HepG2 (cell line): ENCODE data around the gene SYN1. TPM values are rescaled to one million over a fixed set of nuclear protein-coding genes. Genes with fewer than 3 reads are reported as not detected.

ENCODE experiments used
- AHR ChIP-seq: IDR thresholded peaks from 2 replicates; pipeline ENCODE4 v1.6.1; 2018; ENCODE audit warnings: missing genetic modification reagents, missing compliant biosample characterization
- ATF4 ChIP-seq, 2 experiments: fragments of 450-650 bp in 1 of 2; sonication (generic) in 1 of 2; formaldehyde crosslinking; IDR thresholded peaks; 2 replicates each; pipeline versions ENCODE4 v1.5.0 to v1.8.0; 2020 to 2022; ENCODE audit warnings: mild to moderate bottlenecking in 1 of 2, missing genetic modification reagents in 1 of 2
- GPN1 ChIP-seq: sonication (generic); formaldehyde crosslinking; IDR thresholded peaks from 2 replicates; pipeline ENCODE4 v1.5.1; 2020; ENCODE audit warnings: missing genetic modification reagents, borderline replicate concordance
- HOXA5 ChIP-seq: sonication (generic); formaldehyde crosslinking; IDR thresholded peaks from 2 replicates; pipeline ENCODE4 v1.4.0; 2020; ENCODE audit warnings: missing genetic modification reagents
- SIX4 ChIP-seq: sonication (generic); formaldehyde crosslinking; IDR thresholded peaks from 2 replicates; pipeline ENCODE4 v1.4.0; 2020; ENCODE audit warnings: missing genetic modification reagents
- SNAPC4 ChIP-seq: sonication (generic); formaldehyde crosslinking; IDR thresholded peaks from 2 replicates; pipeline ENCODE4 v1.4.0; 2020; ENCODE audit warnings: mild to moderate bottlenecking, missing genetic modification reagents
- TFE3 ChIP-seq: IDR thresholded peaks from 2 replicates; pipeline ENCODE4 v1.6.1; 2016
- THAP11 ChIP-seq: IDR thresholded peaks from 2 replicates; pipeline ENCODE4 v1.6.1; 2016; ENCODE audit warnings: missing biosample characterization, missing genetic modification reagents
- XRCC5 ChIP-seq: fragments of 200-400 bp; formaldehyde crosslinking; optimal IDR thresholded peaks from 2 replicates; pipeline ENCODE3; 2017; ENCODE audit warnings: mild to moderate bottlenecking, low read length
- ZHX1 ChIP-seq: sonication (generic); formaldehyde crosslinking; IDR thresholded peaks from 2 replicates; pipeline ENCODE4 v1.8.1; 2022; ENCODE audit warnings: low read depth, mild to moderate bottlenecking, missing genetic modification reagents
- ZNF275 ChIP-seq: sonication (generic); formaldehyde crosslinking; IDR thresholded peaks from 2 replicates; pipeline ENCODE4 v1.8.0; 2022; ENCODE audit warnings: missing genetic modification reagents, mild to moderate bottlenecking, inconsistent platforms, borderline replicate concordance
- ZNF543 ChIP-seq: sonication (generic); formaldehyde crosslinking; IDR thresholded peaks from 2 replicates; pipeline ENCODE4 v1.4.0; 2020; ENCODE audit warnings: mild to moderate bottlenecking, missing genetic modification reagents
- ZNF589 ChIP-seq: sonication (generic); formaldehyde crosslinking; conservative IDR thresholded peaks from 2 replicates; pipeline ENCODE4 v1.8.0; 2022; ENCODE audit warnings: mild to moderate bottlenecking, moderate library complexity, missing genetic modification reagents
- ZNF607 ChIP-seq: sonication (generic); formaldehyde crosslinking; IDR thresholded peaks from 2 replicates; pipeline ENCODE4 v1.5.1; 2020; ENCODE audit warnings: missing genetic modification reagents, mild to moderate bottlenecking, borderline replicate concordance
- polyA plus RNA-seq, 8 experiments: library from polyadenylated mRNA; depleted of rRNA in 3 of 8; stranded (reverse) in 7 of 8; unstranded in 1 of 8; fragments of >200 nt; fragmentation: Illumina TruSeq in 4 of 8; extraction: Trizol in 4 of 8; gene quantifications; 2 replicates each; pipeline versions ENCODE4 v1.2.1 to v1.2.3, GENCODE V29; 2011 to 2016; ENCODE audit warnings: low read depth in 4 of 8, missing spikeins in 1 of 8, mixed read lengths in 1 of 8; ENCODE audit not compliant: insufficient read depth in 1 of 8
- total RNA-seq, 5 experiments: library from RNA; depleted of rRNA; stranded (reverse); fragments of >200 nt; fragmentation: Illumina TruSeq; extraction: Trizol; gene quantifications; 2 replicates each; pipeline ENCODE4 v1.2.3, GENCODE V29; 2016; ENCODE audit warnings: low read depth in 1 of 5

The SYN1 gene
- total and polyA plus RNA-seq, 2 of the 13 experiments (the other 11 are each of a cell fraction or from before 2014, with no cell fraction given) = not detected

- no peak for TF ChIP-seq ATF4 (CRISPR knock-in tag; IDR thresholded peaks at IDR 0.05)
- TF ChIP-seq HOXA5 (CRISPR knock-in tag) = peak; percentile 84
- 0 out of 2 replicates have a peak, but pooled peaks have one; percentile 41 for TF ChIP-seq AHR (CRISPR knock-in tag)
- no peak for TF ChIP-seq SNAPC4
- peak; percentile 77; the same call in 1 of the 2 replicates for TF ChIP-seq ZNF607 (CRISPR knock-in tag)
- no peak for TF ChIP-seq SIX4 (CRISPR knock-in tag)
- no peak for TF ChIP-seq ZNF543 (CRISPR knock-in tag)
- peak; percentile 56; the same call in 1 of the 2 replicates for TF ChIP-seq THAP11 (CRISPR knock-in tag)
- no peak for TF ChIP-seq ZNF275 (CRISPR knock-in tag)
- TF ChIP-seq GPN1 (CRISPR knock-in tag) = no peak
- TF ChIP-seq XRCC5 = no peak
- 0 out of 2 replicates have a peak, but pooled peaks have one; percentile 60 for TF ChIP-seq ZHX1 (CRISPR knock-in tag)
- TF ChIP-seq ZNF589 (CRISPR knock-in tag) = 0 out of 2 replicates have a peak, but pooled peaks have one; percentile 54
- peak; percentile 52; the same call in 1 of the 2 replicates for TF ChIP-seq TFE3 (CRISPR knock-in tag)
Observed at GRCh38 chrX:47619486-47620302, at the start of gene SYN1 (continued).
